PC-3 (cell line): ENCODE data around the gene PRRC2B.

Experiments used
- EZH2 ChIP-seq: fragments of 300-600 bp; sonication (generic); IDR thresholded peaks from one replicate; pipeline ENCODE4 v1.6.1; 2017; ENCODE audit warnings: antibody characterized with exemption, mild to moderate bottlenecking, low read length; ENCODE audit not compliant: unreplicated experiment
- EZH2phosphoT487 ChIP-seq: fragments of 300-600 bp; sonication (generic); IDR thresholded peaks from 2 replicates; pipeline ENCODE4 v1.6.1; 2018; ENCODE audit warnings: mild to moderate bottlenecking, antibody characterized with exemption, low read length, borderline replicate concordance
- TF ChIP-seq, protein P1 (sequence below): fragments of 300-600 bp; sonication (generic); conservative IDR thresholded peaks from 2 replicates; pipeline ENCODE4 v1.5.1; 2017; ENCODE audit warnings: antibody characterized with exemption, low read depth, mild to moderate bottlenecking, low read length

GRCh38 chr9:131402073-131402472 lies 8.2 kb downstream of the PRRC2B start:
- TF ChIP-seq, protein P1, sequence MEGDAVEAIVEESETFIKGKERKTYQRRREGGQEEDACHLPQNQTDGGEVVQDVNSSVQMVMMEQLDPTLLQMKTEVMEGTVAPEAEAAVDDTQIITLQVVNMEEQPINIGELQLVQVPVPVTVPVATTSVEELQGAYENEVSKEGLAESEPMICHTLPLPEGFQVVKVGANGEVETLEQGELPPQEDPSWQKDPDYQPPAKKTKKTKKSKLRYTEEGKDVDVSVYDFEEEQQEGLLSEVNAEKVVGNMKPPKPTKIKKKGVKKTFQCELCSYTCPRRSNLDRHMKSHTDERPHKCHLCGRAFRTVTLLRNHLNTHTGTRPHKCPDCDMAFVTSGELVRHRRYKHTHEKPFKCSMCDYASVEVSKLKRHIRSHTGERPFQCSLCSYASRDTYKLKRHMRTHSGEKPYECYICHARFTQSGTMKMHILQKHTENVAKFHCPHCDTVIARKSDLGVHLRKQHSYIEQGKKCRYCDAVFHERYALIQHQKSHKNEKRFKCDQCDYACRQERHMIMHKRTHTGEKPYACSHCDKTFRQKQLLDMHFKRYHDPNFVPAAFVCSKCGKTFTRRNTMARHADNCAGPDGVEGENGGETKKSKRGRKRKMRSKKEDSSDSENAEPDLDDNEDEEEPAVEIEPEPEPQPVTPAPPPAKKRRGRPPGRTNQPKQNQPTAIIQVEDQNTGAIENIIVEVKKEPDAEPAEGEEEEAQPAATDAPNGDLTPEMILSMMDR: no peak
- TF ChIP-seq EZH2phosphoT487: no peak
- TF ChIP-seq EZH2: no peak
